Measurements from ENCODE around the gene EDN1. TPM values are rescaled to one million over a fixed set of nuclear protein-coding genes. Genes with fewer than 3 reads are reported as not detected.

The EDN1 gene
- total and polyA plus RNA-seq, 7 donors = 3.9 to 9.8 (median 6.4) TPM

DNA sequence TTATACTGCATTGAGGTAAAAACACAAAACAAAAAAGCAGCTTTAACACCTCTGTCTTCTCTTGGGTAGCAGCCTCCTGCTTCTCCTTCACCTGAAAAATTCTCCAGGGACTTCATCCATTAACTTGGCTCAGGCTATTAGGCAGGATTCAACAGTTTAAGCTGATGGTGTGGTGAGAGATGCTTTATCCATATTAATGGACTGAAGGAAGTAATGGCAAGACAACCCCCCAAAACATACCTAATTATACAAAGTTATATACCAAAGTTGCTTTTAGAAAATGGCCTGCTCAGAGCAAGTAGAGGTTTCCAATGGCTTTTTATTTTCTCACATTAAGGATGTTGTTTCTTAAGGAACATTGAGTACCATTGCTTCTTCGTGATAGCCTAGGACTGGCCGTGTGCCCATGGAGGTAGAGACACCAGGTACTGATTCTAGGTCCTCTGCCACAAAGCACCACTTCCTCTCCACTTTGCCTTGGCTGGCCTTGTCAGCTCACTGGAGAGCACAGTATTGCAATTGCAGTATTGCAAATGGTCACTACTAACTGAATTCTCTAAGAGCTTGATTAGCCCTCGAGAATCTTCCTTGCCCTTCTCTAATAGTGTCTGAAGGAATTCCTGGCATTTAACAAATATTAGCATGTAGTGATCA, 7.3 kb downstream of the EDN1 start:
- no peaks in the 10 kb centered on the region for H3K9me3 ChIP-seq
- DNase-seq = no peak
- intact Hi-C loops (cut with DNase I) = no loop called here
- TF ChIP-seq POLR2AphosphoS5 (IDR thresholded peaks at IDR 0.05) = no peak
- no peak for TF ChIP-seq EP300 (IDR thresholded peaks at IDR 0.05)
- no peak for TF ChIP-seq POLR2A (IDR thresholded peaks at IDR 0.05)
- TF ChIP-seq, protein P1, sequence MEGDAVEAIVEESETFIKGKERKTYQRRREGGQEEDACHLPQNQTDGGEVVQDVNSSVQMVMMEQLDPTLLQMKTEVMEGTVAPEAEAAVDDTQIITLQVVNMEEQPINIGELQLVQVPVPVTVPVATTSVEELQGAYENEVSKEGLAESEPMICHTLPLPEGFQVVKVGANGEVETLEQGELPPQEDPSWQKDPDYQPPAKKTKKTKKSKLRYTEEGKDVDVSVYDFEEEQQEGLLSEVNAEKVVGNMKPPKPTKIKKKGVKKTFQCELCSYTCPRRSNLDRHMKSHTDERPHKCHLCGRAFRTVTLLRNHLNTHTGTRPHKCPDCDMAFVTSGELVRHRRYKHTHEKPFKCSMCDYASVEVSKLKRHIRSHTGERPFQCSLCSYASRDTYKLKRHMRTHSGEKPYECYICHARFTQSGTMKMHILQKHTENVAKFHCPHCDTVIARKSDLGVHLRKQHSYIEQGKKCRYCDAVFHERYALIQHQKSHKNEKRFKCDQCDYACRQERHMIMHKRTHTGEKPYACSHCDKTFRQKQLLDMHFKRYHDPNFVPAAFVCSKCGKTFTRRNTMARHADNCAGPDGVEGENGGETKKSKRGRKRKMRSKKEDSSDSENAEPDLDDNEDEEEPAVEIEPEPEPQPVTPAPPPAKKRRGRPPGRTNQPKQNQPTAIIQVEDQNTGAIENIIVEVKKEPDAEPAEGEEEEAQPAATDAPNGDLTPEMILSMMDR (IDR thresholded peaks at IDR 0.05) = no peak
- no peak overlapping the region for H3K4me3 ChIP-seq
- no peaks in the 10 kb centered on the region for H3K27me3 ChIP-seq
- H3K27ac ChIP-seq = no peak overlapping the region
- H3K4me1 ChIP-seq = peaks cover 0 to 10% (median 0%) of the 10 kb centered on the region in 4 donors
- 89% methylated on average over 3 of the region's 3 CpGs for WGBS, 2 donors
- H3K36me3 ChIP-seq = no peaks in the 10 kb centered on the region

- intact Hi-C loops (cut with DNase I) = no loop called here
Observed at GRCh38 chr6:12298017-12298978, 8.1 kb downstream of the EDN1 start.

DNA sequence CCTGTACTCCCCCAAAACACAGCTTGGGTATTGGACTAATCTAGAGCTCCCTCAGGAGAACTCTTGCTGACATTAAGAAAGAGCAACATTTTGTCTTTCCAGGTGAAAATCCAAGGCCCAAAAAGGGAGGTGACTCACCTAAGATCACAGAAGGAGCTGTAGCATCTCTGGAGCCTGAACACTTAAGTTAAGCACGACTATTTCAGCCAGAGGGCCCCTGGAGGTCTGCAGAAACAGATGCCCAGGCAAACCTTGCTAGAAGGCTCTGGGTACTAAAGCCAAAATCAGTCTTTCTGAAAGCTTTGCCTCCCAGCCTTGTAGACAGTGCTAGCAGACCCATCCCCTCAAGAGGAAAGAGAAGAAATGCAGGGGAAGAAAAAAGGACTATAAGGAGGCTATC, 8.8 kb downstream of the EDN1 start:
- peaks cover 0 to 10% (median 0%) of the 10 kb centered on the region in 4 donors for H3K4me1 ChIP-seq
- H3K9me3 ChIP-seq = no peaks in the 10 kb centered on the region
- H3K27ac ChIP-seq = no peak overlapping the region
- H3K27me3 ChIP-seq = no peaks in the 10 kb centered on the region
- H3K36me3 ChIP-seq = no peaks in the 10 kb centered on the region
- no peak overlapping the region for H3K4me3 ChIP-seq
- DNase-seq = no peak
- intact Hi-C loops (cut with DNase I) = no loop called here
- WGBS, 2 donors = 80% methylated on average over 1 of the region's 1 CpG
- TF ChIP-seq, protein P1 (IDR thresholded peaks at IDR 0.05) = no peak
- no peak for TF ChIP-seq POLR2AphosphoS5 (IDR thresholded peaks at IDR 0.05)
- TF ChIP-seq EP300 (IDR thresholded peaks at IDR 0.05) = no peak
- no peak for TF ChIP-seq POLR2A (IDR thresholded peaks at IDR 0.05)

More at GRCh38 chr6:12298017-12298978, 8.1 kb downstream of the EDN1 start:
- Histone ChIP-seq H3K27me3 (no peaks in the 10 kb centered on the region), H3K27ac (no peak overlapping the region), H3K36me3 (no peaks in the 10 kb centered on the region), H3K4me1 (peaks cover 0 to 10% (median 0%) of the 10 kb centered on the region in 4 donors), H3K4me3 (no peak overlapping the region), H3K9me3 (no peaks in the 10 kb centered on the region)
- TF ChIP-seq, protein P1 (IDR thresholded peaks at IDR 0.05) = no peak
- no peak for TF ChIP-seq EP300 (IDR thresholded peaks at IDR 0.05)
- TF ChIP-seq POLR2AphosphoS5 (IDR thresholded peaks at IDR 0.05) = no peak
- DNase-seq = no peak
- 85 to 92% methylated on average over 7 of the region's 7 CpGs for WGBS, 2 donors

DNA sequence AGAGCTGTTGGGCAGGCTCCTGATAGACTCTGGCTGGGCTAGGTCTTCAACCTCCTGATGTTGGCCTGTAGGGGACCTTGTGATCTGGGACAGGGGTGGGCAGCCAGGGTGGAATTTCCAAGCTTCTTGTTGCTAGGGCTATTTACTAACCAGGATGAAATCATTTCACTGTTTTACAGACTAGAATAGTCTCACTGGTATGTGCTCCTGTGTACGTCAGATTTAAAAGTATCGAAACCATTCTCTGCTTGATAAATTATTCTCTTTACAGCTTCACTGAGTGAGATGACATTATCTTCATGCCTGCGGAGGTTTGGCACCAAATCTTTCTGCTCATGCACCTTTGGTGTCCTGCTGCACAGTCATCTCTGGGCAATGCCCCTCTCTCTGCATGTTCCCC, 10.9 kb downstream of the EDN1 start:
- Histone ChIP-seq H3K36me3 (no peaks in the 10 kb centered on the region), H3K9me3 (no peaks in the 10 kb centered on the region), H3K27ac (no peak overlapping the region), H3K27me3 (no peaks in the 10 kb centered on the region), H3K4me3 (no peak overlapping the region), H3K4me1 (no peaks in the 10 kb centered on the region)
- TF ChIP-seq EP300 (IDR thresholded peaks at IDR 0.05) = no peak
- TF ChIP-seq POLR2A (IDR thresholded peaks at IDR 0.05) = no peak
- TF ChIP-seq, protein P1 (IDR thresholded peaks at IDR 0.05) = no peak
- TF ChIP-seq POLR2AphosphoS5 (IDR thresholded peaks at IDR 0.05) = no peak
- intact Hi-C loops (cut with DNase I) = no loop called here
- no peak for DNase-seq
- 96 to 99% methylated on average over 3 of the region's 3 CpGs for WGBS, 2 donors

All from sigmoid colon (tissue), 7 donors.